Astrocyte of the spinal cord (primary cell): ENCODE data around the gene HIP1.
"Not testable (repeated sequence)": the region's sequence is repeated elsewhere in the genome, so short reads cannot be mapped to it uniquely, and the experiment has no call there.

Source experiments
- DNase-seq: peaks from one replicate; pipeline ENCODE4 v3.0.0; 2011; ENCODE audit warnings: low read depth, low spot score
- H3K4me3 ChIP-seq: 2 replicates; pipeline ENCODE4 v1.5.1; 2011; ENCODE audit warnings: low read depth, mild to moderate bottlenecking, low read length, moderate library complexity
- in situ Hi-C: cut with HindIII; loops from 2 replicates; pipeline ENCODE4 v1.10.0; 2017; ENCODE audit warnings: low sequenced_read_pairs
- TF ChIP-seq, protein P1 (sequence below): IDR thresholded peaks from 2 replicates; pipeline ENCODE4 v1.5.1; 2012; ENCODE audit warnings: low read depth, mild to moderate bottlenecking, low read length, inconsistent platforms

HIP1 gene

DNA sequence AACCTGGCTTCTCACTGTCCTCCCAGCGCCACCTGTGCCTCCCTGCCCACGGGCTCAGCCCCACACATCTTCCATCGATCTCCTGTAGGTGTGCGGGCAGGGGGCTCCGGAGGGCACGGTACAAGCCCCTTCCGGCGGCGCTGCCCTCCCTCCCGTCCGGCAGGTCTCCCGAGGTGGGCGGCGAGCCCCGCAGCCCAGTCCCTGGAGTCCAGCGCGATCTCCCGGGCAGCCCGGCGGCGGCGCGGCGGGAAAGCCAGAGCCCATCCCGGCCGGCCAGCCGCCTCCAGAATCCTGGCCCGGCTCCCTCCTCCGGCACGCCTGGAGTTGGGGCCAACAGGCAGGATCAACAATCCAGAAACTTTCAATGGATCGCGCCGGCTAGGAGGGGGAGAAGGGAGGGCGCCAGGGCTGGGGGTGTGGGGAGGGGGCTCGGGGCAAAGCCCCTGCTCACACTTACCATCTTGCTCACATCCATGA lies 100.1 kb downstream of the HIP1 start:
- in situ Hi-C loops: no loop called here
- peak overlapping the region; percentile 54 for H3K4me3 ChIP-seq
- TF ChIP-seq, protein P1, sequence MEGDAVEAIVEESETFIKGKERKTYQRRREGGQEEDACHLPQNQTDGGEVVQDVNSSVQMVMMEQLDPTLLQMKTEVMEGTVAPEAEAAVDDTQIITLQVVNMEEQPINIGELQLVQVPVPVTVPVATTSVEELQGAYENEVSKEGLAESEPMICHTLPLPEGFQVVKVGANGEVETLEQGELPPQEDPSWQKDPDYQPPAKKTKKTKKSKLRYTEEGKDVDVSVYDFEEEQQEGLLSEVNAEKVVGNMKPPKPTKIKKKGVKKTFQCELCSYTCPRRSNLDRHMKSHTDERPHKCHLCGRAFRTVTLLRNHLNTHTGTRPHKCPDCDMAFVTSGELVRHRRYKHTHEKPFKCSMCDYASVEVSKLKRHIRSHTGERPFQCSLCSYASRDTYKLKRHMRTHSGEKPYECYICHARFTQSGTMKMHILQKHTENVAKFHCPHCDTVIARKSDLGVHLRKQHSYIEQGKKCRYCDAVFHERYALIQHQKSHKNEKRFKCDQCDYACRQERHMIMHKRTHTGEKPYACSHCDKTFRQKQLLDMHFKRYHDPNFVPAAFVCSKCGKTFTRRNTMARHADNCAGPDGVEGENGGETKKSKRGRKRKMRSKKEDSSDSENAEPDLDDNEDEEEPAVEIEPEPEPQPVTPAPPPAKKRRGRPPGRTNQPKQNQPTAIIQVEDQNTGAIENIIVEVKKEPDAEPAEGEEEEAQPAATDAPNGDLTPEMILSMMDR: no peak
- no peak for DNase-seq

DNA sequence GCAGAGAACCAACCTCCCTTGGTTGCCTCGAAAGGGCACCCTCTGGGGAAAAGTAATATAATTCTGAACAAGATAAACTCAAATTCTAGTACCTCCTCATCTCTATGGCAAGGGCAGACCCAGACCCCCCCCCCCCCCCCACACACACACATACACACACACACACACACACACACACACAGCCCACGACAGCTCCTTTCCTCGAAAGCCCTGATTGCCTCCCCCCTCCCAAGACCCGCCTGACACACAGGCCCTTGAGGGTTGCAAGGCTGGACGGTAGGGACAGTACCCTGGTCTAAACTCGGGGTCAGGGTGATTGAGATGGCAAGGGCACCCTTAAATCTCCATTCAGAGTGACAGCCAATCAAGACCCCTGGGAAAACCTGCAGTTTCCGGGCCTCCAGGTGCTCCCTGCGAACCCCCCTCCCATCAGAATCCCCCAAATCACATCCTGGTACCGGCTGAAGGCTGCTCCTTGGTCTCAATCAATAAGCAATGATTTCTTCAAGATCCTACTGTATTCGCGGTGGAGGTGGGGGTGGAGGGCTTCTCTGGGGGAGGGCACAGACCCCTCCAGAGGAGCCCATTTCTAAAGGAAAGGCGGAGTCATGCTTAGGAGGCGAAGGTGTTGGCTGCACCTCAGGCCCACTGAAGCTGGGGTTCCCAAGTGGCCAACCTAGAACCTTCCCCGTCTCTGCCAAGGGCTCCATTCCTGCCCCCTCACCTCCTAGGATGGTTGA lies 100.7 kb downstream of the HIP1 start:
- DNase-seq: no peak
- peak overlapping the region; percentile 54 for H3K4me3 ChIP-seq
- TF ChIP-seq, protein P1: no peak
- in situ Hi-C loops: no loop called here

DNA sequence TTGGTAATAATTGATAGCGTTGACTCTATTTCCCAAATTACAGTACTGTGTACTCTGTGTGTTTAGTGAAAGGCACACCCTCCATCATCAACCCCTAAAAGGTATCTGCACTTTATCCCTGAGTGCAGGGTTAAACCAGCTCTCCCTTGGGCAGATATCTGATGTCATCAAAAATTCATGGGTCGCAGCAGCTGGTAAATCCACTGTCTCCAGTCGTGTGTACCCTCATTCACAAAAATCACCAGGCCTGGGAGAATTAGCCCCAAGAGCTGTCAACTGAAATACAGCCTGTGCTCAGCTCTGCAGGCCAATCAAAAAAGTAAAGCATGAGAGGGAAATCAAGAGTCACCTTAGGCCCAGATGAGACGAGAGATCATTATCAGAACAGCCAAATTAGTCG lies 103.7 kb downstream of the HIP1 start:
- DNase-seq: no peak
- in situ Hi-C loops: no loop called here
- TF ChIP-seq, protein P1: no peak
- H3K4me3 ChIP-seq: no peak overlapping the region

DNA sequence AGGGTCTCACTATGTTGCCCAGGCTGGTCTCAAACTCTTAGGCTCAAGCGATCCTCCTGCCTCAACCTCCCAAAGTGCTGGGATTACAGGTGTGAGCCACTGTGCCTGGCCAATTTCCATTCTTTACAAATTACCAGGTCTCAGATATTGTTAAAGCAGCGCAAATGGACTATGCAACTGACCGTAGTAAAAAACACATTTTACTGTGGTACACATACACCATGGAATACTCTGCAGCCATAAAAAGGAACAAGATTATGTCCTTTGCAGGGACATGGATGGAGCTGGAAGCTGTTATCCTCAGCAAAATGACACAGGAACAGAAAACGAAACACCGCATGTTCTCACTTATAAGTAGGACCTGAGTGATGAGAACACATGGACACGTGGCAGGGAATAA lies 106.2 kb downstream of the HIP1 start:
- in situ Hi-C loops, DNase-seq, H3K4me3 ChIP-seq: not testable (repeated sequence)

DNA sequence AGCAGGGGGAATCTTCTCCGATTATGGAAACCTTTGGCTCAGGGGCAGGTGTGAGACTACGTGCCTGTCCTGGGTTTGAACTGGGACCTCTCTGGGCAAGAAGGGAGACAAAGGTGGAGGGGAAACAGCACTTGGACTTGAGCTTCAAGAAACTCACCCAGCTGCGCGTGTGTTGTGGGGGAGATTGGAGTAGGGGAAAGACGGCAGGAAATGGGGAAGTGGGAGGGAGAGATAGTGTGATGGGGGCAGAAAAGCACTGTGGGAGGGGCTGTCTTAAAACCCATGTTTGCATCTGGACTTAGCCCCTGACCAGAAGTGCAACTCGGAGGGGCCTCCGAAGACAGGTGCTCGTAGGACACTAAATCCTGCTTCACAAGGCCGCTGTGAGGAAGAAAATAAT lies 107.0 kb downstream of the HIP1 start:
- TF ChIP-seq, protein P1: no peak
- no peak for DNase-seq
- in situ Hi-C loops: no loop called here

DNA sequence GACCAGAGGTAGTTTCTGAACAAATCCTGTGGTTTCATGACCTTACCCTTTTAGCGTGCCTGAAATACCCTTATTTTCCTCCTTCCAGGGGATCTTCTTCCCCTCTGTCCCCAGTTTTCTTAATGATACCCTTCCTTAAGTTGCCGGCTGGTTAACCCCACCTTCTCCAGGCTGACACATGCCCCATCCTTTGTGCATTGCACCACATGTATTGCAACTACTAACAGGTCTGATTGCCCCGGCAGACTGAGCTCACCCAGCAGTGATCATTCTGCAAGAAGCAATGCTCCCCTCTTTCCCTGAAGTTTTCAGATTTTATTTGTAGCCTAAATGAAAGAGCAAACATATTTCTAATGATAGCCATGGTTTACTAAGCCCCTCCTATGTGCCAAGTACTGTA lies 108.2 kb downstream of the HIP1 start:
- TF ChIP-seq, protein P1: no peak
- no peak overlapping the region for H3K4me3 ChIP-seq

More for the DNA sequence above, 107.0 kb downstream of the HIP1 start:
- no peak overlapping the region for H3K4me3 ChIP-seq

DNA sequence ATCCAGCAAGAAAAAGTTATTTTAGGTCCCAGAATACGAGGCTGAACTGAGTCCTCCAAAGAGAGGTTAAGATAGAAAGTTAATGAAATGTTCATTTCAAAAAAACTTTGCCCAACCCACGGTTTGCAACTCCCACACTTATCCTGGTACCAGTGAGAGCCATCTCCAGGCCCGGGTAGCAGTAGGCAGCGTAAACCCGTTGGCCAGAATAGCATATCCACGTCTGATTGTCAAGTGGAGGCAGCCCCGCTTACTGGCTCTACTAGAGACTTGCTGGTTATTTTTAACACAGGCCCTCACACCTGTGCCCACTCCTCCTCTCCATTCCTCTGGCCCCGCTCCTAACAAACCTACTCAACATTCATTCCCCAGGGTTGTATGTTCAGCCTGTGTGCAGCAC lies 109.7 kb downstream of the HIP1 start:
- TF ChIP-seq, protein P1: no peak
- DNase-seq: no peak
- in situ Hi-C loops: no loop called here

More for the DNA sequence above, 108.2 kb downstream of the HIP1 start:
- no peak for DNase-seq
- in situ Hi-C loops: no loop called here

More for the DNA sequence above, 109.7 kb downstream of the HIP1 start:
- H3K4me3 ChIP-seq: no peak overlapping the region
